ENCODE results near the gene PITPNM1.

Gene PITPNM1

GRCh38 chr11:67502328-67502979 is 2.7 kb downstream of the PITPNM1 start:
- no peak for DNase-seq

- no peak for DNase-seq
These were observed 3.3 kb downstream of the PITPNM1 start for GRCh38 chr11:67501854-67502253.

GRCh38 chr11:67500831-67501715 is 4.1 kb downstream of the PITPNM1 start:
- DNase-seq, result no peak

GRCh38 chr11:67500484-67500821 is 4.7 kb downstream of the PITPNM1 start:
- DNase-seq, result no peak

- no peak for DNase-seq
These were observed 5.2 kb downstream of the PITPNM1 start for GRCh38 chr11:67499808-67500483.

GRCh38 chr11:67498544-67498972 is 6.6 kb downstream of the PITPNM1 start:
- DNase-seq, result no peak

- DNase-seq, result no peak
These were observed 7.4 kb downstream of the PITPNM1 start for GRCh38 chr11:67497656-67498291.

GRCh38 chr11:67496113-67496512 is 9.1 kb downstream of the PITPNM1 start:
- no peak for DNase-seq

GRCh38 chr11:67495234-67496005 is 9.7 kb downstream of the PITPNM1 start:
- no peak for DNase-seq

GRCh38 chr11:67494371-67495233 is 10.6 kb downstream of the PITPNM1 start:
- no peak for DNase-seq

GRCh38 chr11:67493548-67494370 is 11.4 kb downstream of the PITPNM1 start:
- DNase-seq, result no peak

- DNase-seq, result no peak
These were observed 12.2 kb downstream of the PITPNM1 start for GRCh38 chr11:67492801-67493547.

GRCh38 chr11:67492069-67492727 is 13.0 kb downstream of the PITPNM1 start:
- no peak for DNase-seq

- no peak for DNase-seq
These were observed 13.7 kb downstream of the PITPNM1 start for GRCh38 chr11:67491276-67492068.

GRCh38 chr11:67490727-67491065 is 14.5 kb downstream of the PITPNM1 start:
- no peak for DNase-seq

- no peak for DNase-seq
These were observed 15.1 kb downstream of the PITPNM1 start for GRCh38 chr11:67489885-67490726.

- no peak for DNase-seq
These were observed 15.8 kb downstream of the PITPNM1 start for GRCh38 chr11:67489203-67489884.
